Spleen (tissue), 11 donors: ENCODE data around the gene GSG1L2. TPM values are rescaled to one million over a fixed set of nuclear protein-coding genes. Genes with fewer than 3 reads are reported as not detected.

Source experiments
- DNase-seq: peaks from one replicate; pipeline ENCODE4 v3.0.0-alpha.2; 2020
- H3K27ac ChIP-seq, 8 donors: fragments of 200-600 bp; sonication (generic) in 7 of 8; 1 replicate in 4 of 8; 2 replicates in 4 of 8; pipeline versions ENCODE4 v1.5.0 to v1.8.0; 2016 to 2021; ENCODE audit warnings: inconsistent platforms in 4 of 8, mild to moderate bottlenecking in 4 of 8, moderate library complexity in 1 of 8
- H3K27me3 ChIP-seq, 7 donors: fragments of 200-600 bp; sonication (generic) in 6 of 7; replicated peaks in 1 of 7; 1 replicate in 4 of 7; 2 replicates in 3 of 7; pipeline versions ENCODE4 v1.5.0 to v1.8.0; 2016 to 2021; ENCODE audit warnings: inconsistent platforms in 3 of 7, mild to moderate bottlenecking in 1 of 7
- H3K36me3 ChIP-seq, 6 donors: fragments of 200-600 bp; sonication (generic) in 5 of 6; 1 replicate in 4 of 6; 2 replicates in 2 of 6; pipeline versions ENCODE4 v1.5.0 to v1.8.0; 2016 to 2021; ENCODE audit warnings: inconsistent platforms in 2 of 6
- H3K4me1 ChIP-seq, 6 donors: fragments of 200-600 bp; sonication (generic) in 5 of 6; 1 replicate in 3 of 6; 2 replicates in 3 of 6; pipeline versions ENCODE4 v1.5.0 to v1.8.0; 2016 to 2021; ENCODE audit warnings: inconsistent platforms in 3 of 6
- H3K4me3 ChIP-seq, 8 donors: fragments of 200-600 bp; sonication (generic) in 7 of 8; 1 replicate in 4 of 8; 2 replicates in 4 of 8; pipeline versions ENCODE4 v1.5.0 to v1.8.0; 2016 to 2021; ENCODE audit warnings: inconsistent platforms in 4 of 8, mild to moderate bottlenecking in 4 of 8, moderate library complexity in 2 of 8
- H3K9me3 ChIP-seq, 8 donors: fragments of 200-600 bp; sonication (generic) in 7 of 8; 1 replicate in 4 of 8; 2 replicates in 4 of 8; pipeline versions ENCODE4 v1.5.0 to v1.8.0; 2016 to 2021; ENCODE audit warnings: inconsistent platforms in 4 of 8
- POLR2A ChIP-seq, 3 donors: fragments of 450-650 bp; IDR thresholded peaks; one replicate each; pipeline ENCODE4 v1.5.1; 2017; ENCODE audit warnings: antibody characterized with exemption in 3 of 3, mild to moderate bottlenecking in 1 of 3
- POLR2AphosphoS5 ChIP-seq, 3 donors: sonication (generic); formaldehyde crosslinking; IDR thresholded peaks; one replicate each; pipeline ENCODE4 v1.5.1; 2017; ENCODE audit warnings: antibody characterized with exemption in 3 of 3
- WGBS, 5 donors: extraction: QIAGEN DNeasy Blood & Tissue Kit in 3 of 5; methylation state at CpG; one replicate each; pipeline versions ENCODE4 v1.1.5 to v1.1.7; 2013 to 2018; 5-methylcytosine and 5-hydroxymethylcytosine counted together
- intact Hi-C: fragments of 100-400 bp; cut with DNase I; formaldehyde crosslinking; loops from one replicate; pipeline ENCODE4 v1.15.0; 2023; ENCODE audit warnings: low total_unique reads
- polyA plus RNA-seq, 3 donors: library from polyadenylated mRNA; stranded (reverse); fragments of 200-250 nt; gene quantifications; one replicate each; pipeline ENCODE4 v1.2.1, GENCODE V29; 2013
- total RNA-seq, 7 donors: library from RNA; depleted of rRNA in 3 of 7; stranded (reverse); fragments of >200 nt in 3 of 7; fragmentation: NEBNext Ultra II Directional in 4 of 7; extraction: Animal tissue kit (Norgen Biotek cat#: 25700) in 4 of 7; gene quantifications; one replicate each; pipeline versions ENCODE4 v1.1.0 to v1.2.1, GENCODE V29; 2016 to 2021
- TF ChIP-seq, protein P1 (sequence below), 11 experiments: fragments of 200-600 bp in 7 of 11; fragments of 450-650 bp in 4 of 11; sonication (generic) in 4 of 11; IDR thresholded peaks in 8 of 11; conservative IDR thresholded peaks in 3 of 11; 1 replicate in 7 of 11; 2 replicates in 4 of 11; pipeline versions ENCODE4 v1.4.0 to v1.8.0; 2016 to 2021; ENCODE audit warnings: antibody characterized with exemption in 11 of 11, inconsistent platforms in 4 of 11, mild to moderate bottlenecking in 1 of 11
- donor health status: healthy with polysubstance abuse.
- donor health status: DM: no; HTN: no; CAD: no; lungs with moderate emphysema.
- donor health status: DM: no; HTN: no; CAD: no.
- donor health status: Bipolar disorder and iron deficiency.
- donor health status: healthy.
- donor health status: DM: no; HTN: no; CAD: no.
- donor health status: DM: yes; HTN: yes; CAD: no.

Gene GSG1L2
- total and polyA plus RNA-seq, 10 donors = not detected

DNA sequence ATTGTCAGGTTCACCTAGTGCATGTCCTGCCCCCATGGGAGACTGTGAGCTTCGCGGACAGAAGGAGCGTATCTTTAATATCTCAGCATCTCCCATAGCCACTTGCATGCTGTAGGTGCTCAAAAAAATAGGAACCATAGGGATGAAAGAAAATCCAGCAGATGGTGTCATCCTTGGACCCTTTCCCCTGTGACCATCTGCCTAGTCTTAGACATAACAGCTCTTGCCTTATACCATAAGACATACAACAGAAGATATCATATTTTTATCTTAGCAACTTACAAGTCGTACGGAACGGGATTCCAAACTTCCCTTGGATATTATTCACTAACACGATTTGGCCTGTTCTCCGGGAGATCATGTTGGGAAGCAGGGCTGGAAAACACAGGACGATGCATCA lies 45.0 kb downstream of the GSG1L2 start:
- no peaks in the 10 kb centered on the region for H3K4me1 ChIP-seq

DNA sequence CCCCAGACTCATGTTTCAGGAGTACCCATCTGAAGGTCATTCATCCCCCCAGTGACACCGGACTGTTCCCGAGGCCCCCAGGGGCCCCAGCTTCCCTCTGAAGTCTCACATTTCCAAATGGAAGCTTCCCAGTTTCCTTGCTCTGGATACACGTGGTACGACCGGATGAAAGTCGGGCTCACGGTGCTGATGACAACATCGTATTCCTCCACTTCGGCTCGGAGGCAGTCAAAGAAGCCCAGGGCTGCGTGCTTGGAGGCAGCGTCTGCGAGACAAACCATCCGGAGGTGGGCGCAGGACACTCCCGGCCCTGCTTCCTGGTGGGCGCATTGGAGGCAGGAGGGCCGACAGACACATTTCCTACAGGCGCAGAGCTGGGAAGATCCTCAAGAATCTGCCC lies 49.2 kb downstream of the GSG1L2 start:
- WGBS, 5 donors = 79 to 84% (median 82%) methylated on average over 19 of the region's 19 CpGs
- peaks cover 0 to 3% (median 0%) of the 10 kb centered on the region in 6 donors for H3K4me1 ChIP-seq
- no peaks in the 10 kb centered on the region for H3K36me3 ChIP-seq
- H3K27ac ChIP-seq = no peak overlapping the region
- no peak overlapping the region for H3K4me3 ChIP-seq
- TF ChIP-seq POLR2A (IDR thresholded peaks at IDR 0.05) (no peak), POLR2AphosphoS5 (IDR thresholded peaks at IDR 0.05) (no peak)
- TF ChIP-seq, protein P1, sequence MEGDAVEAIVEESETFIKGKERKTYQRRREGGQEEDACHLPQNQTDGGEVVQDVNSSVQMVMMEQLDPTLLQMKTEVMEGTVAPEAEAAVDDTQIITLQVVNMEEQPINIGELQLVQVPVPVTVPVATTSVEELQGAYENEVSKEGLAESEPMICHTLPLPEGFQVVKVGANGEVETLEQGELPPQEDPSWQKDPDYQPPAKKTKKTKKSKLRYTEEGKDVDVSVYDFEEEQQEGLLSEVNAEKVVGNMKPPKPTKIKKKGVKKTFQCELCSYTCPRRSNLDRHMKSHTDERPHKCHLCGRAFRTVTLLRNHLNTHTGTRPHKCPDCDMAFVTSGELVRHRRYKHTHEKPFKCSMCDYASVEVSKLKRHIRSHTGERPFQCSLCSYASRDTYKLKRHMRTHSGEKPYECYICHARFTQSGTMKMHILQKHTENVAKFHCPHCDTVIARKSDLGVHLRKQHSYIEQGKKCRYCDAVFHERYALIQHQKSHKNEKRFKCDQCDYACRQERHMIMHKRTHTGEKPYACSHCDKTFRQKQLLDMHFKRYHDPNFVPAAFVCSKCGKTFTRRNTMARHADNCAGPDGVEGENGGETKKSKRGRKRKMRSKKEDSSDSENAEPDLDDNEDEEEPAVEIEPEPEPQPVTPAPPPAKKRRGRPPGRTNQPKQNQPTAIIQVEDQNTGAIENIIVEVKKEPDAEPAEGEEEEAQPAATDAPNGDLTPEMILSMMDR (IDR thresholded peaks at IDR 0.05 in 8 of 11, conservative IDR thresholded peaks at IDR 0.05 in 3 of 11) = no peak
- DNase-seq = no peak
- intact Hi-C loops = no loop called here
- H3K27me3 ChIP-seq = peaks cover 0 to 28% (median 3%) of the 10 kb centered on the region in 7 donors
- H3K9me3 ChIP-seq = peaks cover 0 to 7% (median 0%) of the 10 kb centered on the region in 8 donors

More for the DNA sequence above, 45.0 kb downstream of the GSG1L2 start:
- 88 to 95% (median 91%) methylated on average over 9 of the region's 9 CpGs for WGBS, 5 donors
- no peak for TF ChIP-seq POLR2AphosphoS5 (IDR thresholded peaks at IDR 0.05)
- TF ChIP-seq, protein P1 (IDR thresholded peaks at IDR 0.05 in 8 of 11, conservative IDR thresholded peaks at IDR 0.05 in 3 of 11) = no peak
- TF ChIP-seq POLR2A (IDR thresholded peaks at IDR 0.05) = no peak
- Histone ChIP-seq H3K9me3 (peaks cover 0 to 7% (median 0%) of the 10 kb centered on the region in 8 donors), H3K36me3 (no peaks in the 10 kb centered on the region), H3K4me3 (no peak overlapping the region), H3K27ac (no peak overlapping the region), H3K27me3 (peaks cover 0 to 40% (median 0%) of the 10 kb centered on the region in 7 donors)
- intact Hi-C loops = no loop called here
- no peak for DNase-seq

DNA sequence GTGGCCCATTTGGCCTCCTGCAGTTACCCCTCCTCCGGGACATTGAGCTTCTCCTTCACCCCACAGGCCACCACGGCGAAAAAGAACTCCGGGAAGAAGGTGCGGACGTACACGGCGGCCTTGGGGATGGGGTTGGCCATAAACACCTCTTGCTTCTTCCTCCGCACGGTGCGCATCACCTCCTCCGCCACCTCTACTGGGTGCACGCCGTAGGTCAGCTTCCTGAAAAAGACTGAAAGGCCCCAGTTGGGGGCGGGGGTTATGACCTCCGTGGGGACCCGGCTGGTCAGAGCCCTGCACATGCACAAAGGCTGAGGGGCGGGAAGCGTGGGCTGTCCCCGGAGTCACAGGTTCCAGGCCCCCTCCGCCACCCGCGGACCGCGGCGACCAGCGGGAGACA lies 50.4 kb downstream of the GSG1L2 start:
- Histone ChIP-seq H3K4me1 (peaks cover 0 to 3% (median 0%) of the 10 kb centered on the region in 6 donors), H3K27me3 (peaks cover 0 to 35% (median 6%) of the 10 kb centered on the region in 7 donors), H3K36me3 (no peaks in the 10 kb centered on the region), H3K4me3 (no peak overlapping the region), H3K9me3 (peaks cover 0 to 5% (median 0%) of the 10 kb centered on the region in 8 donors), H3K27ac (no peak overlapping the region)
- no peak for DNase-seq
- TF ChIP-seq POLR2AphosphoS5 (IDR thresholded peaks at IDR 0.05) = no peak
- TF ChIP-seq, protein P1 (IDR thresholded peaks at IDR 0.05 in 8 of 11, conservative IDR thresholded peaks at IDR 0.05 in 3 of 11) = no peak
- TF ChIP-seq POLR2A (IDR thresholded peaks at IDR 0.05) = no peak
- WGBS, 5 donors = 89 to 93% (median 91%) methylated on average over 26 to 27 of the region's 27 CpGs
- intact Hi-C loops = no loop called here

DNA sequence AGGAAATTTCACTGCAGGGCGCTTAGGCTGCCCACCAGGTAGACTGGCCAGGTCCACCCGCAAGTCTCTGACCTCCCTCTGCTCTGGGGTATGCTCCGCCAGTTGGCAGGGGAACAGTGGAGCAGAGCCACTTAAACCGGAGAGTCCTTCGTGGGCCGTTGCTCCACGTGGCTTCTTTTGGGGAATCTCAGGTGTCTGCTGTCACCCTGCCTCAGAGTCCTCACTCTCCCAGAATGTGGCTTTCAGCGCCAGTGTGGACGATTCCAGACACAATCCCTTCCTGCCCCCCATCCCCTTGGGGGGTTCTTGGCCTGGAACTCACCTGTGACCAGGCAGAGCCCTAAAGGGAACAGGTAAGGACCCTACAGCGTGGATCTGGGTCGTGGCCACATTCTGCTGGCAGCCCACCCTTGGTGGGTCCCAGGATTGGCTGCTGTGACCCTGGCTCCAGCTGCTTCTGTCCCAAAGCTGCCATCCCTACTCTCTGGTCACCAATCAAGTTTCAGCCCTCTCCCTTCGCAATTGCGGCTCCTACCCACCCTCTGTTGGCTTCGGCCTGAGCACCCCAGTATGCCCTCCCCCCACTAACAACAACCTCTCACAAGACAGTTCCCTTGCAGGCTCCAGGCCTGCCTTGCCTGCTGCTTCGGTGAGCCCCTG lies 52.7 kb downstream of the GSG1L2 start:
- 77 to 88% (median 85%) methylated on average over 9 to 15 of the region's 15 CpGs for WGBS, 5 donors
- DNase-seq = no peak
- peaks cover 0 to 32% (median 6%) of the 10 kb centered on the region in 7 donors for H3K27me3 ChIP-seq
- H3K4me1 ChIP-seq = peaks cover 0 to 3% (median 0%) of the 10 kb centered on the region in 6 donors
- TF ChIP-seq POLR2AphosphoS5 (IDR thresholded peaks at IDR 0.05) = no peak
- TF ChIP-seq, protein P1 (IDR thresholded peaks at IDR 0.05 in 8 of 11, conservative IDR thresholded peaks at IDR 0.05 in 3 of 11) = no peak
- no peak for TF ChIP-seq POLR2A (IDR thresholded peaks at IDR 0.05)
- no peaks in the 10 kb centered on the region for H3K9me3 ChIP-seq
- intact Hi-C loops = no loop called here
- no peak overlapping the region for H3K4me3 ChIP-seq
- H3K36me3 ChIP-seq = no peaks in the 10 kb centered on the region
- H3K27ac ChIP-seq = no peak overlapping the region
